GM23248 (cell line): ENCODE results near the gene PGRMC2.

Experiments used
- EZH2 ChIP-seq: fragments of 200-600 bp; sonication (generic); IDR thresholded peaks from 2 replicates; pipeline ENCODE4 v1.6.1; 2018; ENCODE audit warnings: antibody characterized with exemption, mild to moderate bottlenecking; ENCODE audit not compliant: insufficient read depth, poor library complexity, severe bottlenecking
- EZH2phosphoT487 ChIP-seq: fragments of 200-600 bp; sonication (generic); IDR thresholded peaks from 2 replicates; pipeline ENCODE4 v1.6.1; 2018; ENCODE audit warnings: antibody characterized with exemption, moderate library complexity, mild to moderate bottlenecking, low read depth; ENCODE audit not compliant: insufficient read depth

DNA sequence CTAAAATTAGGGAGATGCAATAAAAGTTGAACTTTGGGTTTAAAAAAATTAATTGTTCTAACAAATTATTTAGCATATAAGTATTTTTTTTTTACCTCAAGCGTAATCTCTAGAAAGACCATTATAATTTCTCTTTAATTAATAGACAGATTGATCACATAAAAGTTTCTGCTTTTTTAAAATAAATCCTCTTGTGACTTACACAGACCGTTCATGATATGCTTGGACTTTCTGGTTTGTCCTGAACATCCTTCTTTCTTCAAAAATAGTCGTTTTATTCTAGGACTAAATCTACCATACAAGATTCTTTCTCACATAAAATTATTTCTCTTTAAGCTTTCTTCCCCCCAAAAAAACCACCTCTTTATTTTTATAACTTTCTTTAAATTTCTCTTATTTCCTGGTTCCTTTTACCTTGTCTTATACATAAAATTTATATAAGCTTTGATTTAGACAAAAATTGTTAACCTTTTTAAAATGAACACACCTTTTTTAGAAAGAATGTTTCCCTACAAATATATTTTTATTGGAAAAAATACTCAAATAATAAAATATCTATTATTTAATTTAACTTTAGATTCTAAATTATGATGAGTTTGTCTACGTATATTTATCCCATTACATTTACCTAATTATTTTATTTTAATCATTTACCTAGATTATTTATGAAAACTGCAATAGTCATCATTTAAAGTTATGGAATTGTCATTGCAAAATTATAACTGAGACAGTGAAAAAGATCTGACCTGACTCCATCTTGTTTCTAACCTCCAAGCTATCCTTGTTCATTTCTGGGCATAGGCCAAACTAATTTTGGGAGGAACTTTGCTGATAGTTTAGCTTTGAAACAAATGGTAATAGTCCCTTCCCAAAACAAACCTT is 37.6 kb downstream of the PGRMC2 start:
- no peak for TF ChIP-seq EZH2phosphoT487
- TF ChIP-seq EZH2, result no peak
